GM12878 (cell line): ENCODE measurements around the gene RHEBL1. TPM values are rescaled to one million over a fixed set of nuclear protein-coding genes. Genes with fewer than 3 reads are reported as not detected.

Experiments
- ATAC-seq: fragments of 200-7000 bp; cut with Tn5 transposase; 3 replicates; pipeline ENCODE4 v1.9.1; 2020; ENCODE audit warnings: mild to moderate bottlenecking, moderate library complexity
- BruUV-seq: library from RNA; stranded (reverse); fragments of 400-500 nt; replicated peaks from 2 replicates; lab custom pipeline; 2021; lab: Mats Ljungman, UMichigan
- CTCF ChIA-PET: fragments of 300-600 bp; sonication (Branson Sonifier 250); formaldehyde crosslinking; extraction: SDS; loops from one replicate; lab custom pipeline; 2021; ENCODE audit warnings: inconsistent platforms; lab: Yijun Ruan, JAX
- POLR2A ChIA-PET: fragments of 350-600 bp; formaldehyde crosslinking; extraction: SDS; loops from one replicate; lab custom pipeline; 2021; ENCODE audit warnings: inconsistent platforms; lab: Charles Lee
- RAD21 ChIA-PET: fragments of 300-600 bp; sonication (Branson Sonifier 250); formaldehyde crosslinking; loops from one replicate; lab custom pipeline; 2023; ENCODE audit warnings: antibody characterized with exemption; ENCODE audit not compliant: unreplicated experiment; lab: Charles Lee
- SMC1A ChIA-PET: fragments of 300-600 bp; sonication (Branson Sonifier 250); formaldehyde crosslinking; loops from one replicate; lab custom pipeline; 2023; ENCODE audit not compliant: unreplicated experiment, uncharacterized antibody; lab: Charles Lee
- DNase-seq: peaks from one replicate; pipeline ENCODE4 v3.0.0-alpha.2; 2011; ENCODE audit warnings: low read depth, low spot score
- FAIRE-seq: peaks from 3 replicates; lab custom pipeline; 2011; peaks lifted over from hg19 to GRCh38; lab: Jason Lieb, UNC
- H2AFZ ChIP-seq: 2 replicates; pipeline ENCODE4 v1.6.0; 2011; ENCODE audit warnings: low read depth, low read length, control low read depth; ENCODE audit not compliant: control insufficient read depth
- H3K27ac ChIP-seq: 2 replicates; pipeline ENCODE4 v1.5.1; 2011; ENCODE audit warnings: control low read depth; ENCODE audit not compliant: control insufficient read depth, insufficient read depth
- H3K27me3 ChIP-seq, 2 experiments: replicated peaks in 1 of 2; 2 replicates each; pipeline versions ENCODE4 v1.6.0 to v1.6.1; 2011; ENCODE audit warnings: low read length in 1 of 2; ENCODE audit not compliant: control insufficient read depth in 2 of 2, insufficient read depth in 2 of 2
- H3K36me3 ChIP-seq, 2 experiments: 2 replicates each; pipeline ENCODE4 v1.5.1; 2011; ENCODE audit warnings: low read length in 1 of 2; ENCODE audit not compliant: control insufficient read depth in 2 of 2, insufficient read depth in 2 of 2
- H3K4me1 ChIP-seq: 2 replicates; pipeline ENCODE4 v1.6.1; 2011; ENCODE audit warnings: mild to moderate bottlenecking, low read length, moderate library complexity, mixed read lengths; ENCODE audit not compliant: control insufficient read depth, insufficient read depth
- H3K4me2 ChIP-seq: 2 replicates; pipeline ENCODE4 v1.6.0; 2011; ENCODE audit warnings: control low read depth; ENCODE audit not compliant: control insufficient read depth, insufficient read depth
- H3K4me3 ChIP-seq: fragments of 200-600 bp; sonication (generic); 2 replicates; pipeline ENCODE4 v1.5.1; 2016
- H3K79me2 ChIP-seq: 2 replicates; pipeline ENCODE4 v1.6.0; 2011; ENCODE audit warnings: low read length; ENCODE audit not compliant: control insufficient read depth, insufficient read depth
- H3K9ac ChIP-seq: 2 replicates; pipeline ENCODE4 v1.8.0; 2011; ENCODE audit warnings: low read length, control low read depth, mixed read lengths; ENCODE audit not compliant: control insufficient read depth, insufficient read depth
- H3K9me3 ChIP-seq: replicated peaks from 3 replicates; pipeline ENCODE4 v1.5.1; 2011; ENCODE audit warnings: mild to moderate bottlenecking, low read length; ENCODE audit not compliant: control insufficient read depth, insufficient read depth
- H4K20me1 ChIP-seq: 2 replicates; pipeline ENCODE4 v1.6.0; 2011; ENCODE audit not compliant: control insufficient read depth, insufficient read depth
- ATF7 ChIP-seq: fragments of 450-650 bp; IDR thresholded peaks from 2 replicates; pipeline ENCODE4 v1.6.1; 2016; ENCODE audit warnings: low read depth, mild to moderate bottlenecking
- CBX5 ChIP-seq: sonication (generic); IDR thresholded peaks from 2 replicates; pipeline ENCODE4 v1.6.1; 2016; ENCODE audit warnings: low read depth, moderate library complexity, mild to moderate bottlenecking, inconsistent platforms
- CREM ChIP-seq: IDR thresholded peaks from 2 replicates; pipeline ENCODE4 v1.6.1; 2014; ENCODE audit warnings: antibody characterized with exemption, low read depth
- HDGF ChIP-seq: fragments of 450-650 bp; IDR thresholded peaks from 2 replicates; pipeline ENCODE4 v1.6.1; 2016; ENCODE audit warnings: antibody characterized with exemption
- IRF5 ChIP-seq: fragments of 450-650 bp; IDR thresholded peaks from 2 replicates; pipeline ENCODE4 v1.6.1; 2017; ENCODE audit warnings: borderline replicate concordance
- NFXL1 ChIP-seq: fragments of 450-650 bp; IDR thresholded peaks from 2 replicates; pipeline ENCODE4 v1.6.1; 2017; ENCODE audit warnings: antibody characterized with exemption, mild to moderate bottlenecking, borderline replicate concordance
- NR2C1 ChIP-seq: fragments of 450-650 bp; IDR thresholded peaks from 2 replicates; pipeline ENCODE4 v1.6.1; 2017; ENCODE audit warnings: antibody characterized with exemption, mild to moderate bottlenecking, moderate library complexity
- SP1 ChIP-seq: IDR thresholded peaks from one replicate; pipeline ENCODE4 v1.6.1; 2011; ENCODE audit warnings: low read depth, low read length
- TAF1 ChIP-seq: IDR thresholded peaks from 2 replicates; pipeline ENCODE4 v1.6.1; 2011; ENCODE audit warnings: mild to moderate bottlenecking, low read depth, low read length, borderline replicate concordance
- ZNF217 ChIP-seq: fragments of 450-650 bp; IDR thresholded peaks from 2 replicates; pipeline ENCODE4 v1.6.1; 2017; ENCODE audit warnings: antibody characterized with exemption, mild to moderate bottlenecking
- WGBS: methylation state at CpG from one replicate; pipeline ENCODE4 v1.1.6; 2016; ENCODE audit warnings: low lambda C conversion rate; ENCODE audit not compliant: insufficient replicate concordance, insufficient coverage; ENCODE audit errors: missing lambda C conversion rate; 5-methylcytosine and 5-hydroxymethylcytosine counted together
- in situ Hi-C: fragments of 300-500 bp; cut with MboI; formaldehyde crosslinking; loops from 9 replicates; pipeline ENCODE4 v1.14.3; 2018; ENCODE audit warnings: mixed read lengths
- intact Hi-C: fragments of 100-400 bp; cut with micrococcal nuclease; formaldehyde crosslinking; loops from one replicate; pipeline ENCODE4 v1.14.2; 2022; ENCODE audit not compliant: unreplicated experiment
- polyA plus RNA-seq, 11 experiments: library from polyadenylated mRNA; depleted of rRNA in 4 of 11; unstranded in 6 of 11; stranded (reverse) in 5 of 11; fragments of >200 nt; fragmentation: Nextera tagmentation in 4 of 11; fragmentation: Illumina TruSeq in 1 of 11; extraction: Ambion mirVana in 4 of 11; extraction: Trizol in 1 of 11; gene quantifications; 1 replicate in 1 of 11; 2 replicates in 10 of 11; pipeline versions ENCODE4 v1.2.1 to v1.2.3, GENCODE V29; 2011 to 2016; ENCODE audit warnings: inconsistent platforms in 2 of 11, missing spikeins in 2 of 11, low read depth in 1 of 11
- total RNA-seq, 4 experiments: library from RNA; depleted of rRNA in 3 of 4; stranded (reverse); fragments of >200 nt in 3 of 4; fragmentation: Illumina TruSeq in 1 of 4; extraction: Trizol in 1 of 4; gene quantifications; 2 replicates each; pipeline versions ENCODE4 v1.2.1 to v1.2.3, GENCODE V29; 2013 to 2021
- TF ChIP-seq, protein P1 (sequence below): IDR thresholded peaks from 2 replicates; pipeline ENCODE4 v1.6.1; 2011; ENCODE audit warnings: borderline replicate concordance, low read depth, mild to moderate bottlenecking, moderate library complexity, mixed read lengths, low read length; ENCODE audit not compliant: insufficient read depth; ENCODE audit errors: extremely low read length

The RHEBL1 gene
- total and polyA plus RNA-seq, 10 of the 15 experiments (the other 5 are each of a cell fraction or from before 2014, with no cell fraction given) = 5.9 to 18.7 (median 12.0) TPM

DNA sequence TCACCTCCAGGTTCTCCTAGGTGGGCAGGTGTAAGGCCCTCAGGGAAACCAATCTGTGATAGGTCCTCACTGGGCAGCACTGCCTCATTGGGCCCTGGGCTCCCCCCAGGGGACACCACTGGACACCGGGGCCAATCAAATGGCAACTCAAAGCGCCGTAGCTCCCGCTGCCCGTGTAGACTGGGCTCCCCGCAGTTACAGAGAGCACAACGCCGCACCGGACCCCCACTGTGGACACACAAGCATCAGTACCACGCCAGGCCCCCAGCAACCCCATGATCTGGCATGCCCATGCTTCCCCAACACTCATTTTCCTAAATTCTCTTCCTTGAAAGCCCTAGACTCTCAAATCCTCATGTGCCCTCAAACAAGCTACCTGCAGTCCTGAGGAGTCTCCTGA, 15.3 kb downstream of the RHEBL1 start:
- intact Hi-C loops (no loop called here), in situ Hi-C loops (no loop called here)
- H3K27me3 ChIP-seq = no peaks in the 10 kb centered on the region
- no peak overlapping the region for H3K27ac ChIP-seq
- H3K9me3 ChIP-seq = no peaks in the 10 kb centered on the region
- H3K4me2 ChIP-seq = 0 out of 2 replicates have a peak overlapping the region, but pooled peaks have one; percentile 7
- TF ChIP-seq TAF1 (no peak), IRF5 (no peak), ATF7 (no peak), ZNF217 (no peak), NR2C1 (no peak), HDGF (no peak), CREM (no peak), CBX5 (no peak), SP1 (no peak), NFXL1 (no peak)
- TF ChIP-seq, protein P1, sequence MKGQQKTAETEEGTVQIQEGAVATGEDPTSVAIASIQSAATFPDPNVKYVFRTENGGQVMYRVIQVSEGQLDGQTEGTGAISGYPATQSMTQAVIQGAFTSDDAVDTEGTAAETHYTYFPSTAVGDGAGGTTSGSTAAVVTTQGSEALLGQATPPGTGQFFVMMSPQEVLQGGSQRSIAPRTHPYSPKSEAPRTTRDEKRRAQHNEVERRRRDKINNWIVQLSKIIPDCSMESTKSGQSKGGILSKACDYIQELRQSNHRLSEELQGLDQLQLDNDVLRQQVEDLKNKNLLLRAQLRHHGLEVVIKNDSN = no peak
- TF ChIP-seq, all 136 proteins: peak for 0
- no peak overlapping the region for H3K4me3 ChIP-seq
- no peak overlapping the region for H3K9ac ChIP-seq
- 87% methylated on average over 10 of the region's 10 CpGs for WGBS
- H4K20me1 ChIP-seq = peaks cover 27% of the 10 kb centered on the region
- FAIRE-seq (no peak), ATAC-seq (no peak), DNase-seq (no peak)
- ChIA-PET CTCF (interaction anchor here (0.5 to 5.0 kb wide), 7 partner anchors 10 to 203 kb away, joined by 3 to 26 read pairs (median 12); partner anchors contain the start of gene DDX23), POLR2A (interaction anchor here (0.6 kb wide), 2 partner anchors 202 to 206 kb away, joined by 3 to 4 read pairs; partner anchors contain the start of gene DDX23), SMC1A (interaction anchor here (0.9 to 1.1 kb wide), 2 partner anchors 10 to 31 kb away, joined by 3 to 4 read pairs; no protein-coding TSS in a partner anchor), RAD21 (no interaction called here)
- peaks cover 54% of the 10 kb centered on the region for H3K79me2 ChIP-seq
- H3K36me3 ChIP-seq = peaks cover 26 to 51% of the 10 kb centered on the region in 2 experiments
- H2AFZ ChIP-seq = no peak overlapping the region
- BruUV-seq = no TSS peak
- H3K4me1 ChIP-seq = peaks cover 6% of the 10 kb centered on the region; the same call in 1 of the 2 replicates
